Aorta (tissue), 5 donors: ENCODE measurements around the gene RITA1. TPM values are rescaled to one million over a fixed set of nuclear protein-coding genes. Genes with fewer than 3 reads are reported as not detected.
"Not testable (repeated sequence)": the region's sequence is repeated elsewhere in the genome, so short reads cannot be mapped to it uniquely, and the experiment has no call there.

Experiments
- ATAC-seq: fragments of 200-7000 bp; cut with Tn5 transposase; one replicate; pipeline ENCODE4 v1.9.1; 2022; ENCODE audit warnings: moderate library complexity; ENCODE audit not compliant: low FRiP score
- DNase-seq, 2 donors: peaks; one replicate each; pipeline ENCODE4 v3.0.0-alpha.2; 2020
- H3K27ac ChIP-seq, 2 donors: one replicate each; pipeline ENCODE4 v1.5.1; 2013; ENCODE audit warnings: low read length in 2 of 2, mild to moderate bottlenecking in 2 of 2, moderate library complexity in 2 of 2, control low read depth in 1 of 2, inconsistent platforms in 1 of 2, low read depth in 1 of 2
- H3K27me3 ChIP-seq, 2 donors: one replicate each; pipeline ENCODE4 v1.6.1; 2013; ENCODE audit warnings: control low read depth in 1 of 2, low read length in 1 of 2, mild to moderate bottlenecking in 1 of 2, moderate library complexity in 1 of 2; ENCODE audit not compliant: insufficient read depth in 2 of 2, control insufficient read depth in 1 of 2
- H3K36me3 ChIP-seq, 2 donors: one replicate each; pipeline ENCODE4 v1.6.1; 2013; ENCODE audit warnings: control low read depth in 1 of 2, low read length in 1 of 2, mild to moderate bottlenecking in 1 of 2; ENCODE audit not compliant: insufficient read depth in 2 of 2, control insufficient read depth in 1 of 2
- H3K4me1 ChIP-seq, 2 donors: one replicate each; pipeline ENCODE4 v1.6.1; 2013; ENCODE audit warnings: low read length in 2 of 2, control low read depth in 1 of 2, mild to moderate bottlenecking in 1 of 2, moderate library complexity in 1 of 2; ENCODE audit not compliant: insufficient read depth in 2 of 2, control insufficient read depth in 1 of 2
- H3K4me3 ChIP-seq, 2 donors: one replicate each; pipeline ENCODE4 v1.5.1; 2013; ENCODE audit warnings: low read length in 2 of 2, control low read depth in 1 of 2, mild to moderate bottlenecking in 1 of 2
- H3K9me3 ChIP-seq: one replicate; pipeline ENCODE4 v1.6.1; 2013; ENCODE audit warnings: mild to moderate bottlenecking, low read length; ENCODE audit not compliant: control insufficient read depth
- WGBS, 2 donors: extraction: QIAGEN DNeasy Blood & Tissue Kit; methylation state at CpG; one replicate each; pipeline ENCODE4 v1.1.7; 2013; 5-methylcytosine and 5-hydroxymethylcytosine counted together
- intact Hi-C, 2 donors: fragments of 100-400 bp; cut with DNase I; formaldehyde crosslinking; loops; one replicate each; pipeline versions ENCODE4 v1.14.2 to v1.15.0; 2022
- long read RNA-seq, 2 donors: library from polyadenylated mRNA; unstranded; transcript quantifications; one replicate each; pipeline ENCODE4 v2.0.0, GENCODE V29; 2020 to 2021
- polyA plus RNA-seq, 2 donors: library from polyadenylated mRNA; stranded (reverse); fragments of 200-250 nt; gene quantifications; one replicate each; pipeline ENCODE4 v1.2.3, GENCODE V29; 2013
- total RNA-seq, 2 donors: library from RNA; stranded (reverse); fragmentation: NEBNext Ultra II Directional; extraction: Animal tissue kit (Norgen Biotek cat#: 25700); gene quantifications; one replicate each; pipeline ENCODE4 v1.2.1, GENCODE V29; 2021
- donor health status: healthy with polysubstance abuse.
- donor health status: Bipolar disorder and iron deficiency.
- donor health status: DM: no; HTN: no; CAD: no.
- donor health status: DM: no; HTN: no; CAD: no.
- donor health status: DM: yes; HTN: yes; CAD: no.

The RITA1 gene
- total RNA-seq (10 to 100 TPM in 1 of 2 donors, 1 to 10 TPM in 1; 6.1 to 10.0 TPM), polyA plus RNA-seq (10 to 100 TPM; 10.8 to 11.5 TPM)
- long read RNA-seq, donor 1, transcript RITA1-201 (4 exons, 2,053 nt), result major isoform, 47 of 70 reads
- long read RNA-seq, donor 1, transcript RITA1-203 (3 exons, 1,898 nt), result minor isoform, 8 of 70 reads
- long read RNA-seq, donor 1, partial matches to known transcripts, result 8 of 70 reads
- long read RNA-seq, donor 1, other reads (novel, unspliced or antisense), result 2 of 70 reads
- long read RNA-seq, donor 2, transcript RITA1-201 (4 exons, 2,053 nt), result major isoform, 5 of 9 reads
- long read RNA-seq, donor 2, partial matches to known transcripts, result 2 of 9 reads
- long read RNA-seq, donor 2, other reads (novel, unspliced or antisense), result 1 of 9 reads

GRCh38 chr12:113185180-113186032 is at the start of gene RITA1, which contains the start of gene DDX54:
TSS of gene RITA1 (plus strand) at chr12:113185721. CDS start at chr12:113186747, 1,026 bp downstream.
TSS of gene DDX54 (minus strand) at chr12:113185478. CDS start at chr12:113185451, 27 bp downstream.
- H3K36me3 ChIP-seq, result peaks cover 0 to 2% of the 10 kb centered on the region in 2 donors
- ATAC-seq, result peak; percentile 95
- H3K4me1 ChIP-seq, result peaks cover 2% of the 10 kb centered on the region in 2 donors
- H3K27me3 ChIP-seq, result no peaks in the 10 kb centered on the region
- no peaks in the 10 kb centered on the region for H3K9me3 ChIP-seq
- intact Hi-C loops, result loop anchor here in 1 of 2 donors (5.0 kb wide), 1 partner anchor 152 kb away; the partner anchor contains the start of gene SLC8B1
- peak within 1 kb of the TSS; percentile 63 to 71 for H3K4me3 ChIP-seq
- DNase-seq, result peak; percentile 86 to 93
- H3K27ac ChIP-seq, result peak within 1 kb of the TSS; percentile 47 to 79
- WGBS, 2 donors, result 0 to 1% methylated on average over 56 to 89 of the region's 89 CpGs

GRCh38 chr12:113136128-113136989 is 49.2 kb upstream of the RITA1 start:
- Histone ChIP-seq H3K4me3 (no peak overlapping the region), H3K4me1 (no peaks in the 10 kb centered on the region), H3K9me3 (no peaks in the 10 kb centered on the region), H3K27ac (no peak overlapping the region), H3K36me3 (no peaks in the 10 kb centered on the region), H3K27me3 (no peaks in the 10 kb centered on the region)
- DNase-seq, result peak in 1 of 2 donors; percentile 68
- intact Hi-C loops, result no loop called here
- 32 to 33% methylated on average over 21 of the region's 21 CpGs for WGBS, 2 donors
- no peak for ATAC-seq

GRCh38 chr12:113136990-113137511 is 48.5 kb upstream of the RITA1 start:
- Histone ChIP-seq H3K27ac (no peak overlapping the region), H3K36me3 (no peaks in the 10 kb centered on the region), H3K27me3 (no peaks in the 10 kb centered on the region), H3K9me3 (no peaks in the 10 kb centered on the region), H3K4me3 (no peak overlapping the region), H3K4me1 (no peaks in the 10 kb centered on the region)
- ATAC-seq (no peak), DNase-seq (peak in 1 of 2 donors; percentile 40)
- intact Hi-C loops, result no loop called here
- 83 to 86% methylated on average over 6 of the region's 6 CpGs for WGBS, 2 donors

GRCh38 chr12:113137861-113138783 is 47.4 kb upstream of the RITA1 start:
- peak in 1 of 2 donors; percentile 45 for DNase-seq
- intact Hi-C loops, result no loop called here
- Histone ChIP-seq H3K27me3 (no peaks in the 10 kb centered on the region), H3K9me3 (no peaks in the 10 kb centered on the region), H3K36me3 (no peaks in the 10 kb centered on the region), H3K27ac (no peak overlapping the region), H3K4me3 (no peak overlapping the region), H3K4me1 (no peaks in the 10 kb centered on the region)
- WGBS, 2 donors, result 83 to 84% methylated on average over 12 of the region's 12 CpGs
- ATAC-seq, result no peak

- no peak for ATAC-seq
- H3K4me3 ChIP-seq, result no peak overlapping the region
Observed at GRCh38 chr12:113138826-113139225, 46.7 kb upstream of the RITA1 start.

GRCh38 chr12:113140706-113141105 is 44.8 kb upstream of the RITA1 start:
- intact Hi-C loops, result no loop called here

More at GRCh38 chr12:113138826-113139225, 46.7 kb upstream of the RITA1 start:
- peak in 1 of 2 donors; percentile 54 for DNase-seq
- H3K4me1 ChIP-seq, result no peaks in the 10 kb centered on the region
- 77 to 81% methylated on average over 3 of the region's 3 CpGs for WGBS, 2 donors
- H3K27me3 ChIP-seq, result no peaks in the 10 kb centered on the region
- no peaks in the 10 kb centered on the region for H3K36me3 ChIP-seq
- intact Hi-C loops, result no loop called here
- no peak overlapping the region for H3K27ac ChIP-seq
- H3K9me3 ChIP-seq, result no peaks in the 10 kb centered on the region

GRCh38 chr12:113141716-113142115 is 43.8 kb upstream of the RITA1 start:
- H3K4me1 ChIP-seq, H3K27ac ChIP-seq, intact Hi-C loops, H3K9me3 ChIP-seq, DNase-seq, H3K36me3 ChIP-seq, ATAC-seq, H3K27me3 ChIP-seq, H3K4me3 ChIP-seq: not testable (repeated sequence)
- WGBS, 2 donors, result 78 to 79% methylated on average over 3 of the region's 3 CpGs

More at GRCh38 chr12:113140706-113141105, 44.8 kb upstream of the RITA1 start:
- H3K36me3 ChIP-seq, result no peaks in the 10 kb centered on the region
- H3K9me3 ChIP-seq, result no peaks in the 10 kb centered on the region
- H3K4me3 ChIP-seq, result no peak overlapping the region
- no peaks in the 10 kb centered on the region for H3K27me3 ChIP-seq
- WGBS, 2 donors, result 76 to 88% methylated on average over 7 of the region's 7 CpGs
- no peaks in the 10 kb centered on the region for H3K4me1 ChIP-seq
- H3K27ac ChIP-seq, result no peak overlapping the region
- DNase-seq (peak in 1 of 2 donors; percentile 22), ATAC-seq (no peak)
